HCT116 (cell line): ENCODE data around the gene RBM23. TPM values are rescaled to one million over a fixed set of nuclear protein-coding genes. Genes with fewer than 3 reads are reported as not detected.
"Not testable (repeated sequence)": the region's sequence is repeated elsewhere in the genome, so short reads cannot be mapped to it uniquely, and the experiment has no call there.

Experiments
- ATAC-seq: fragments of 200-7000 bp; cut with Tn5 transposase; 2 replicates; pipeline ENCODE4 v1.9.1; 2020; ENCODE audit warnings: mild to moderate bottlenecking, moderate library complexity
- BruUV-seq: library from RNA; stranded (reverse); fragments of 400-500 nt; replicated peaks from 2 replicates; lab custom pipeline; 2021; lab: Mats Ljungman, UMichigan
- CTCF ChIA-PET: fragments of 300-600 bp; sonication (Branson Sonifier 250); formaldehyde crosslinking; loops from one replicate; lab custom pipeline; 2021; ENCODE audit warnings: antibody characterized with exemption; lab: Charles Lee
- POLR2A ChIA-PET: fragments of 300-600, 350-600 bp; sonication (Branson Sonifier 250); formaldehyde crosslinking; loops from one replicate; lab custom pipeline; 2021; ENCODE audit warnings: antibody characterized with exemption; lab: Charles Lee
- RAD21 ChIA-PET, 2 experiments: fragments of 300-600 bp; sonication (Branson Sonifier 250); formaldehyde crosslinking; loops; one replicate each; lab custom pipeline; 2023; ENCODE audit warnings: low total read pairs in 2 of 2; ENCODE audit not compliant: uncharacterized antibody in 2 of 2, unreplicated experiment in 2 of 2, low non-redundant PET in 1 of 2; lab: Charles Lee
- DNase-seq: peaks from one replicate; pipeline ENCODE4 v3.0.0-alpha.2; 2010; ENCODE audit warnings: low read depth, low spot score
- H2AFZ ChIP-seq: fragments of 200-600 bp; shearing (Covaris generic), sonication (generic); 2 replicates; pipeline ENCODE4 v1.6.1; 2017; ENCODE audit warnings: low read depth, mixed run types, mixed read lengths, antibody characterized with exemption, low read length; ENCODE audit not compliant: poor library complexity, severe bottlenecking
- H3K27ac ChIP-seq: 2 replicates; pipeline ENCODE4 v1.5.1; 2012; ENCODE audit warnings: low read depth, low read length
- H3K27me3 ChIP-seq: fragments of 200-600 bp; sonication (generic); 2 replicates; pipeline ENCODE4 v1.6.1; 2016; ENCODE audit warnings: mixed run types, low read length, mixed read lengths; ENCODE audit not compliant: insufficient read depth
- H3K36me3 ChIP-seq, 2 experiments: fragments of 200-500 bp in 1 of 2; fragments of 200-600 bp in 1 of 2; sonication (Bioruptor generic) in 1 of 2; sonication (generic) in 1 of 2; 2 replicates each; pipeline versions ENCODE4 v1.5.1 to v1.6.1; 2014 to 2016; ENCODE audit warnings: low read length in 2 of 2, inconsistent platforms in 1 of 2, mixed read lengths in 1 of 2, mixed run types in 1 of 2; ENCODE audit not compliant: insufficient read depth in 2 of 2, control insufficient read depth in 1 of 2
- H3K4me1 ChIP-seq, 2 experiments: fragments of 200-600 bp in 1 of 2; sonication (generic) in 1 of 2; 2 replicates each; pipeline versions ENCODE4 v1.5.1 to v1.6.1; 2012 to 2017; ENCODE audit warnings: low read length in 2 of 2, inconsistent platforms in 1 of 2, mild to moderate bottlenecking in 1 of 2, mixed read lengths in 1 of 2, mixed run types in 1 of 2, moderate library complexity in 1 of 2; ENCODE audit not compliant: insufficient read depth in 2 of 2, control insufficient read depth in 1 of 2
- H3K4me2 ChIP-seq: fragments of 200-600 bp; sonication (generic); 2 replicates; pipeline ENCODE4 v1.6.1; 2017; ENCODE audit warnings: mixed run types, low read length, mixed read lengths
- H3K4me3 ChIP-seq, 2 experiments: fragments of 200-600 bp in 1 of 2; sonication (generic) in 1 of 2; replicated peaks in 1 of 2; 2 replicates each; pipeline ENCODE4 v1.5.1; 2011 to 2016; ENCODE audit warnings: low read length in 2 of 2, control low read depth in 1 of 2, low read depth in 1 of 2, mild to moderate bottlenecking in 1 of 2, mixed read lengths in 1 of 2, mixed run types in 1 of 2
- H3K79me2 ChIP-seq: fragments of 200-600 bp; sonication (generic); 2 replicates; pipeline ENCODE4 v1.6.1; 2017; ENCODE audit warnings: mild to moderate bottlenecking, mixed run types, low read length, moderate library complexity, mixed read lengths; ENCODE audit not compliant: insufficient read depth
- H3K9ac ChIP-seq: fragments of 200-600 bp; sonication (generic); 2 replicates; pipeline ENCODE4 v1.6.1; 2016; ENCODE audit warnings: low read length, mixed read lengths
- H3K9me2 ChIP-seq: fragments of 200-600 bp; sonication (generic), shearing (Covaris generic); 2 replicates; pipeline ENCODE4 v1.6.1; 2017; ENCODE audit warnings: mixed run types, mild to moderate bottlenecking, moderate library complexity; ENCODE audit not compliant: insufficient read depth
- H3K9me3 ChIP-seq, 2 experiments: fragments of 200-500 bp in 1 of 2; fragments of 200-600 bp in 1 of 2; sonication (Bioruptor generic) in 1 of 2; sonication (generic) in 1 of 2; 2 replicates each; pipeline ENCODE4 v1.6.1; 2014 to 2017; ENCODE audit warnings: low read length in 2 of 2, mixed read lengths in 2 of 2, inconsistent platforms in 1 of 2, low read depth in 1 of 2, mild to moderate bottlenecking in 1 of 2, mixed run types in 1 of 2, moderate library complexity in 1 of 2; ENCODE audit not compliant: control insufficient read depth in 1 of 2, insufficient read depth in 1 of 2
- H4K20me1 ChIP-seq: fragments of 200-600 bp; sonication (generic), shearing (Covaris generic); 2 replicates; pipeline ENCODE4 v1.6.1; 2017; ENCODE audit warnings: mixed run types, mild to moderate bottlenecking, moderate library complexity; ENCODE audit not compliant: insufficient read depth
- ATF3 ChIP-seq: IDR thresholded peaks from 2 replicates; pipeline ENCODE4 v1.6.1; 2012
- REST ChIP-seq: IDR thresholded peaks from 2 replicates; pipeline ENCODE4 v1.6.1; 2012; ENCODE audit warnings: low read depth
- intact Hi-C: fragments of 100-400 bp; cut with micrococcal nuclease; formaldehyde crosslinking; loops from 2 replicates; pipeline ENCODE4 v1.10.0; 2022
- total RNA-seq: library from RNA; stranded (reverse); gene quantifications from one replicate; pipeline ENCODE4 v1.2.1, GENCODE V29; 2021; ENCODE audit not compliant: unreplicated experiment

Gene RBM23
- total RNA-seq, 1 experiment from 2014 or later: 67.2 TPM

- Histone ChIP-seq H3K36me3 (no peaks in the 10 kb centered on the region), H3K4me1 (no peaks in the 10 kb centered on the region), H3K9me2 (no peaks in the 10 kb centered on the region), H3K9ac (no peak overlapping the region), H3K27ac (no peak overlapping the region), H3K4me3 (no peak overlapping the region), H4K20me1 (no peaks in the 10 kb centered on the region), H2AFZ (no peak overlapping the region)
- no peak for ATAC-seq
- CTCF ChIA-PET: no interaction called here
- no peak for TF ChIP-seq REST
- no peak for TF ChIP-seq ATF3
- TF ChIP-seq, all 23 proteins: peak for 0
- H3K79me2 ChIP-seq: no peaks in the 10 kb centered on the region
- no peak for DNase-seq
- no peaks in the 10 kb centered on the region for H3K9me3 ChIP-seq
- H3K27me3 ChIP-seq: no peaks in the 10 kb centered on the region
- no peak overlapping the region for H3K4me2 ChIP-seq
- BruUV-seq: no TSS peak
- POLR2A ChIA-PET: interaction anchor here (0.8 kb wide), 1 partner anchor 37 kb away, joined by 4 read pairs; the partner anchor contains the start of gene PRMT5
- intact Hi-C loops: no loop called here
- RAD21 ChIA-PET: no interaction called here
Observed at GRCh38 chr14:22966783-22967269, 47.9 kb upstream of the RBM23 start.

GRCh38 chr14:22965916-22966782 is 47.2 kb upstream of the RBM23 start:
- H3K4me2 ChIP-seq, H3K27me3 ChIP-seq, H3K36me3 ChIP-seq, H3K27ac ChIP-seq, DNase-seq, ATAC-seq, H3K4me3 ChIP-seq, H2AFZ ChIP-seq, H3K9me3 ChIP-seq, intact Hi-C loops, H4K20me1 ChIP-seq, H3K9ac ChIP-seq, H3K79me2 ChIP-seq, H3K4me1 ChIP-seq, H3K9me2 ChIP-seq, BruUV-seq: not testable (repeated sequence)
- ChIA-PET RAD21 (interaction anchor here in 1 of 2 experiments (0.6 kb wide), 1 partner anchor 22 kb away, joined by 6 read pairs; no protein-coding TSS in a partner anchor), CTCF (interaction anchor here (1.2 kb wide), 1 partner anchor 10 kb away, joined by 3 read pairs; no protein-coding TSS in a partner anchor), POLR2A (interaction anchor here (1.2 kb wide), 1 partner anchor 10 kb away, joined by 3 read pairs; no protein-coding TSS in a partner anchor)
